DMS 273 (cell line): Measurements from ENCODE around the gene STAG3.

Experiments
- DNase-seq: peaks from one replicate; lab custom pipeline; 2025; ENCODE audit not compliant: unreplicated experiment; lab: John Stamatoyannopoulos, UW

Gene STAG3

DNA sequence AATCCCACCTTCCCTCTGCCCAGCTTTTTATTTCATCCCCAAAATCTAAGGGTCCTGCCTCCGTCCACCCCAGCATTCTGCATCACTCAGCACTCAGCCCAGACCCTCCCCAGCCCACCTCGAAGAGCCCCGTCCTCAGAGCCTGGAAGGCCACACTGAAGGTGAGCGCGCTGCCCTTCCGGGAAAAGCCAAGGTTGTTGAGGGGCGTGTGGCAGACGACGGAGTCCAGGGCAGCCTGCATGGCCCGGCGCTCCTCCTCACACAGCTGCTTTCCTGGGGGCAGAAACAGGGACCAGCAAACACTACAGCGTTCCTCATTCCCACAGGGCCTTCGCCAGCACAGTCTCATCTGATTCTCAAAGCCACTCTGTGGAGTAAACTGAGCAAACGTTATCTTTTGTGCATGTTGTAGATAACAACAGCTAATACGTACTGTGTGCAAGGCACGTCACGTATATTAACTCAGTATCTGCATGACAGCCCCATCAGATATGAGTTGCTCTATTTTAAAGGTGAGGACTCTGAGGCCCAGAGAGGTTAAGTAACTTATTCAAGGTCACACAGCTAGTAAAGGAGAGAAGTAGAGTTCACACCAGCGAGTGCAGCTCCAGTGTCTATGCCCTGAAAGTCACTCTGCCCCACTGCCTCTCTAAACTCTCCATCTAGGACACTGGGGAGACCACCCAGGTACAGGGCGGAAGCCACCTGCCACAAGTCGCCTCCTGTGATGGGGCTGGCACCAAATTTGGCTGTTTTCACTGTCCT is 22.0 kb upstream of the STAG3 start:
- no peak for DNase-seq

DNA sequence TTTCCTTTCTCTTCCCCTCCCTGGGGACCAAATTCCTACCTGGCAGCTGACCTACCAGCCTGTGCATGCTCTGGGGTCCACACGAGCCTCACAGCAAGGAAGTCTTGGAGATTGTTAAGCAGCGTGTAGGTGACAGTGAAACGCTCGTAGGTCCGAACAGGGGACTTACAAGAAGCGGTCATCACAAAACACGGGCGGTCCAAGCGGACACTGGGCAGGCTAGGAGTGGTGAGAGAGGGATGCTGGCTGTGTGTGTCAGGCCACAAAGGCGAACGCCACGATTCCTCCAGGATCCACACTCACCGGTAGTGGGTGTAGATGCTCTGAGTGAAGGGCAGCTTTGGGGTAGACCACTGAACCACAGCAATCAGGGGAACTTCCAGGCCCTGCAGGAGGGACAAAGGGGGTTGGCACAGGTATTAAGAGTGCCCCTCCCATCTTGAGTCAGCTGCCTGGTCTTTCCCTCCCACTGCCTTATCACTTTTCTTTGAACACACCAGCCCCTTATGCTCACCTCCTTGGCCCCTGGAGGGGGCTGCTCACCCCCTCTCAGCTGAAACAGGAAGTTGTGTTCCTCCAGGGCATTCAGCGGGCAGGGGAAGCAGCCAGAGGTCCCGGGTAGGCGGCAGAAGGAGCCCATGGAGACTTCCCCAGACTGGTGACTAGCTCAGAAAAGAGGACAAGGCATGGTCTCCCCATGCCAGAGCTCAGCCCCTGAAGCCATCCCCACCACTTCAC is 21.2 kb upstream of the STAG3 start:
- no peak for DNase-seq

DNA sequence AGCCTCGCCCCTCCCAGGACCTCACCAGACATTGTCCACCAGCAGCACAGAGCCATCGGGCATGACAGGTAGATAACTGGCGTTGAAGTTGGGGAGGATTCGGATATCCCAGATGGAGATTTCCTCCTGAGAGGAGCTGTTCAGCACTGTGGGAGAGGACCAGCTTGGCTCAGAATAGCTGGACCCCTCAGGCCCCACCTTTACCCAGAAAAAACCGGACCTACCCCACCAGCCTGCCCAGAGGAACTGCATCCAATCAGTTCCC is 20.7 kb upstream of the STAG3 start:
- DNase-seq = no peak

DNA sequence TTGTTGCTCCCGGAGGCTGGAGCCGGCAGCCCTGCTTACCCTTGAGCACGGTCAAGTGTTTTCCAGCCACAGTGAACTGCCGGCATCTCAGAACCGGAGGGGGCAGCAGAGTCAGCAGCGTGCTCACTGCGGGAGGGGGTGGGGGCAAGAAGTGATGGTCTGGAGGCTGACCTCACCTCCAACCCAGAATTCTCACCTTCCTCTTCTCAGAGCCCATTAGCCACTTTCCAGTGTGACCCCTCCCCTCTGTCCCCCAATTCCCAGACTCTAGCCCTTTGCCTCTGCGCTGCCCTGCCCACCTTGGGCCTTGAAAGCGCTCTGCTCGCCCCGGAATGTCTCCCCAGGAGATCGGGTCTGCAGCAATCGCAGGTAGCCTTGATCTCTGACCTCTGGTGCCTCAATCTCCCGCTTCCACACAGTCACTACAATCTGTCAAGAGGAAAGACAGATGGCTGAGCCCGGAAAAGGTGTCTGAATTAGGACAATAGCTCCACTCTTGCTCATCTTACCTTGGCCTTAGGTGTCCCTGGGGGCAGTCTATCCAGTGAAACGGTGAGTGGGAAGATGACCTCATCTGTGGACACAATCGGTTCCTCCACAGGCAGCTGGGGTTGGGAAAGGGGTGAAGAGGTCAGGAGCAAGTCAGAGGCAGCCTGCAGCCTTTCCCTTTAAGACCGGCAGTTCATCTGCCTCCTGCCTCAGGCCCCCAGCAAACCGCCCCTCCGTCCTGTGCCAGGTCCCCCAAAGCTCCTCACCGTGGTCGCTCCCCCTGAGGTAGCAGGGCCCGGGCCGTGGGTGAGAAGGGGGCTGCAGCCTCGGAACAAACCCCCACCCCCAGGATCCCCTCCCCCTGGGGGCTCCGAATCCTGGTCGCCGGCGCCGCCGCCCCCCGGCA is 20.1 kb upstream of the STAG3 start:
- DNase-seq = peak; percentile 61

DNA sequence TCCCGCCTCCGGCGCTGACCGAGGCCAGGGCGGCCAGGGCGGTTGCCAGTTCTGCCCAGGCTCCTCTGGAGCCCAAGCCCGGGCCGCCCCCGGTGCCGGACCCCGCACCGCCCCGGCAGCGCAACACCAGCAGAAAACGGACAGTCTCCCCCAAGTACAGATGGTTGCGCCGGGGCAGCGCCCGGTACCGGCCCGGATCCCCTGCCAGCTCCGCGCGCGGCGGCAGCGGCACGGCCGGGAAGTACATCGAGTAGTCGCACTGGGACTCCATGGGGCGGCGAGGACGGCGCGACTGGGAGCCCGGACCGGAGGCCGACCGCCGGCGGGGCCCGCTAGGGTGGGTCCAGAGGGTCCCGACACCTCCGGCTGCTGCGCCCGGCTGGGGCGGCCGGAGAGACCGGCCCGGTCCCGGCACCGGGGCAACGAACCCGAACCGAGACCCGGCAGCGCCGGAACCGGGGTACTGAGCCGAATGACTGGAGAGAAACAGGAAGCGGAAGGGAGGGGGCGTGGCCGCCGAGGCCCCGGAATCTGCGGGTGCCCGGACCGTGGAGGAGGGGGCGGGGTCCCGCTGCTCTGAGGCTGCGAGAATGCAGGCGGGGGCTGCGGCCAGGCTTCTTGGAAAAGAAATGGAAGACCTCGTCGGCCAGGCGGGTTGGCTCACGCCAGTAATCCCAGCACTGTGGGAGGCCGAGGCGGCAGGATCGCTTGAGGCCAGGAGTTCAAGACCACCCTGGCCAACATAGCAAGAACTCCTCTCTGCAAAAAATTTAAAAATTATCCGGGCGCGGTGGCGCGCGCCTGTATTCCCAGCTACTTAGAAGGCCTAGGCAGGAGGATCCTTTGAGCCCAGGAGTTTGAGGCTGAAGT is 19.3 kb upstream of the STAG3 start, which contains the start of gene TRAPPC14:
TSS of gene TRAPPC14 (minus strand) at position 495 of the 870 bp plus-strand sequence. CDS start at position 271, 224 bp downstream.
- peak; percentile 98 for DNase-seq

DNA sequence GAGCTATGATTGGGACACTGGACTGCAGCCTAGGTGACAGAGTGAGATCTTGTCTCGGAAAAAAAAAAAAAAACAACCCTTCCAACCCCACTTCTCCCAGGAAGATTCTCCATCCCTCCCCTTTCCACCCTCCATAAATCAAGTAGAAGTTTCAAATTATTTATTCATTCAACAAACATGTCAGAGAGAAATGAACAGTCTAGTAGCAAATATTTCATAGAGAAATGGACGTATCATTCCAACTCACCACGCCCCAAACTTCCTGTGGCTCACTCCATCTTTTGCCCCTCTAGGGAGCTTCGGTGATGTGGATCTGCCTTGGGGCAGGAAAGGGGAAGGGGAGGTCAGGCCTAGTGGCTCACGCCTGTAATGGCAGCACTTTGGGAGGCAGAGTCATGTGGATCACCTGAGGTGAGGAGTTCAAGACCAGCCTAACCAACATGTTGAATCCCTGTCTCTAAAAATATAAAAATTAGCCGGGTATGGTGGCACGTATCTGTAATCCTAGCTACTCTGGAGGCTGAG is 18.6 kb upstream of the STAG3 start:
- DNase-seq = no peak

DNA sequence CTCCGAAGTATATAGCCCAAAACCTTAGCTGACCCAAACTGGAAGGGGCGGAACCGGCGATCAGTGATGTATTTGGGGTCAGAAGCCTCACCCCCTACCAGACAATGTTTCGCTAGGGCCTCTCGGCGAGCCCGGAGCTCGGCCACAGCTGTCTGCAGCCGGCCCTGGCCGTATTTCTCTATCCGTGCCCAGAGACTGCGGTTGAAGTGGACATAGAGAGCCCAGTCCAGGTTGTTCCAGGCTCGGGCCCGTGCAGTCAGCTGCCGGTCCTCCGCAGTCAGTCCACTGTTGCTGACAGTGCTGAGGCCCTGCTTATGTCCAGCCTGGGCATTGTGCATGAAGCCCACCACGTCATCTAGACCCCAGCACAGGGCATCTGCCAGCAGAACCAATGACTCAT is 17.7 kb upstream of the STAG3 start:
- no peak for DNase-seq

DNA sequence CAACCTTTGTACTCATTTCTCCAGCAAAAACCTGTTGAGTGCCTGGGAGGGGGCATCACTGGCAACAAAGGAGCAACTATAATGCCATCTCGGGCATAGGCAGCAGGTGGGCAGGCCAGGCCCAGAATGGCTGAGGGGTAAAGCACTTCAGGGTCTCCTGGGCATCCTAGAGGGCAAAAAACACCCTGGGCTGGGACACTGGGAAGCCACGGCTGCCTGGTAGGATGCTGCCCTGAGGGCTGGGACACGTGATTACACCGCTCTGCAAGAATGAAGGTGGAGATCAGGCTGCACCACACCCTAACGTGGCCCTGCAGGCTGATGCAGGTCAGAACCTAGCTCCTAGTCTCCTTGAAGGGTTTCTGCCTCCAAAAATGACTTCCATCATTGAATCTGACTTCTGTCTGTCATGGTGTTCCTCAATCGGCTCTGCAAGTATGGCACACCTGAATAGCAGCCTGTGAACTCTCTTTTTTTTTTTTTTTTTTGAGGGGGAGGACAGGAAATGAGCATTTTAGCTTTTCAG is 14.6 kb upstream of the STAG3 start:
- no peak for DNase-seq

DNA sequence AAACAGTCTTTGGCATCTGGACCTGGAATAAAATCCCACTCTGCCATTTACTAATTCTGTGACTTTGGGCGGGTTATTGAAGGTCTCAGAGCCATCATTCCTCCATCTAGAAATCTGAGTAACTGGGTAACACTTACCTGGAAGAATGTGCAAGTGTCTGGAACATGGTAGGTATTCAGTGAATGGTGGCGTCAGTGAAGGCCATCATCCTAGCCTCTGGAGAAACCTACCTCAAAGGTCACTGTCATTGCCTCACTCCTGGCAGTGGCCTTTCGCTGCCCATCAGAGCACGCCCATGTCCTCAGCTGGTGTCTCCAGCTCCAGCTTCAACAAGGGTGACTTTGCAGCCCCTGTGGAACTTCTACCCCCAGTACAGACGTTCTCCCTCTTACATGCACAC is 13.8 kb upstream of the STAG3 start:
- no peak for DNase-seq

DNA sequence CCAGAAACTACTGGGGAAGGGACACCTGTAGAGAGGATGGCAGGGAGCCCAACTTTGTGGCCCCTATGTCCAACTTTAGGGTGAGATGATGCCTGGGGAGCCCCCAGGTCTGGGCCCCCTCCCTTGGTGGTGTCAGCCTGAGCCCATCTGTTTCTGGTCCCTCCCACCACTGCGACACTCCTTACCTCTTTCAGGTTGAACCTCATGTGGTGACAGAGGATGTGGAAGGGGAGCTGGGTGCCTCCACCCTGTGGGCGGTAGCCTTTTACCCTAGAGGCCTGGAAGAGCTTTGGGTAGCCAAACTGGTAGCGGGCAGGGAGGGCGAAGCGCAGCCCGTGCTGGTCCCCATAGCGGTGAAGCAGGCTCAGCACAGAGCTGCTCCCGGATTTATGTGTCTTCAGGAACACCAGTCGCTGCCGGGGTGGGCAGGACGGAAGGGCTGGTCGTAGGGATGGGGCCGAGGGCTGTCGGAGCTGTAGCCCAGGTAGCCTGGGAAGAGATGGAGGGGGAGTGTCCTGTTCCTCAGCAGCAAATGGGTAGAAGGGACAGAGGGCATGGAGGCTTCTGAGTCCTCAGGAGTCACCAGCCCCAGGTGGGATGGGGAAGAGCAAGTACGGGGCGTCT is 11.3 kb upstream of the STAG3 start:
- DNase-seq = no peak

DNA sequence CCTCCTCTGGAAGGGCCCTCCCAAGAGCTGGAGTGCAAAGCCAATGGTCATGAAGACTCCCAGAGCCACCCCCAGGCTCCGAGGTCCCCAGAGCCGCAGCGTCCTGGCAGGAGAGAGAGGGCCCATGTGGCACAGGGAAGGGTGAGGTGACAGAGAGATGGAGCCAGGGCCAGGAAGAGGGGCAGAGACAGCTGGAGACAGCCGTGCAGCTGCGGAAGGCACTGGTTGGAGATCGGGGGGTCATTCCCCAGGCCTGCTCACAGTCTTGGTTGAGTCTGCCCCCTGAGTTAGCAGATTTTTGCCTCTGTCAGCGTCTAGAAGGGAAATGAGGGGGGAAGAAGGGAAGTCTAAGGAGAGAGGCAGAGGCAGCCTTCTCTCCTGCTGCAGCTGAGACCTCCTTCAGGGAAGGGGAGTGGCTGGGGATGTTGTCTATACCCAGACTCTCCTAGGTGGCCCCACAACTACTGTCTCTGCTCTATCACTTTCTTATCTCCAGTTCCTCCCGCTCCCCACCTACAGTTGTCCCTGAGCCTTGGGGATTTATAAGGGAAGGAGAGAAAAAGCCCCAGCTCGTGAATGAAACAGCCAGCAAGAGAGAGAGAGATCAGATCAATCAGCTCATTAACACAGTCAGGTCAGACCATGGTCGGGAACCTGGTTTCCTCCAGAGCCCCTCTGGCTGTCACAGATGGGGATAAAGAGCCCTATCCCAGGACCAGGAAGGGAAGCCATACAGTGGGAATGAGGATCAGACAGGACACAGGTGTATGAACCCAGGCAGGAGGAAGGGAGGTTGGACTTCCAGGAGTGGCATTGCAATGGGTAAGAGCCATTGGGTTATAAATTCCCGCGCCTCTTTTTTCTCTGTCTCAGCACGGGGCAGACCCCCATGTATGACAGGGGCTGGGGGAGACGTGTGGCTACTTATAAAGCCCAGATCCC is 10.5 kb upstream of the STAG3 start:
- no peak for DNase-seq

DNA sequence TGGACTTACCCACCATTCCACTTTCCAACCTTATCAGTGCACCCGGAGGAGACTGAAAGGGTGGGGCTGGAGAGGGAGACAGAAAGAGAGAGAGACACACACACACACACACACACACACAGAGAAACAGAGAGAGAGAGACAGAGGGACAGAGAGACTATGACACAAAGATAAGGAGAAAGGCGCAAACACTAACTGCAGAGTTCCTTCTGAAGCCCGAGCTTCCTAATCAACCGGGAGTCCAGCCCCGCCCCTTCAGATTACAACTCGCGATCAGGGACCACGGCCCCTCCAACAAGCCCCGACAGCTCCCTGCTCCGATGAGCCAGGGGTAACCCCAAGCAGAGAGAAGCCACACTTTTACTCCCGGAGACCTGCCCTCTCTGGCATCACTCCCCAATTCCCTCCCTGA is 9.8 kb upstream of the STAG3 start:
- DNase-seq = peak; percentile 52

DNA sequence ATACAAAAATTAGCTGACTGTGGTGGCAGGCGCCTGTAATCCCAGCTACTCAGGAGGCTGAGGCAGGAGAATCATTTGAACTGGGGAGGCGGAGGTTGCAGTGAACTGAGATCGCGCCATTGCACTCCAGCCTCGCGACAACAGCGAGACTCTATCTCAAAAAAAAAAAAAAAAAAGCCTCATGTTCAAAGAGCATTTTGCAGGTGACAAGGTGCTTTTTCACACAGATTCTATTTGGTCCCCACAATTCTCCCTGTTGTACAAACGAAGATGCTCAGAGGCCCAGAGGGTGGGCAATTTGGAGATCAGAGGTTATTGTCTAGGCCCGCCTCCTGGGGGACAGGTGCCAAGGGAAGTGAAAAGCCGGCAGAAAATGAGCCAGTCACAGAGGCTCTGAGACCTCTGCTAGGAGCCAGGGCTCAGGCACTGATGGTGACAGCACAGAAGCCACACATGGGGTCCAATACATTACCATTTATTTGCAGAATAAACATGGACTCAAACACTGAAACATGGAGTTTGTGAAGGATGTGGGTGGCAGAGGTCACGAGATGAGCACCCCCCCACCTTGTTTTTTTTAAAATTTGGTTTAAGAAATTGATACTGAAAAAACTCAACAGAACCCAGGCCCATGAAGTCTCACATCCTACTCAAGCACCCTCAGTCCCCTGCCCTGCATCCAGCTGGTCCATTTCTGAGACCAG is 8.4 kb upstream of the STAG3 start:
- DNase-seq = no peak

DNA sequence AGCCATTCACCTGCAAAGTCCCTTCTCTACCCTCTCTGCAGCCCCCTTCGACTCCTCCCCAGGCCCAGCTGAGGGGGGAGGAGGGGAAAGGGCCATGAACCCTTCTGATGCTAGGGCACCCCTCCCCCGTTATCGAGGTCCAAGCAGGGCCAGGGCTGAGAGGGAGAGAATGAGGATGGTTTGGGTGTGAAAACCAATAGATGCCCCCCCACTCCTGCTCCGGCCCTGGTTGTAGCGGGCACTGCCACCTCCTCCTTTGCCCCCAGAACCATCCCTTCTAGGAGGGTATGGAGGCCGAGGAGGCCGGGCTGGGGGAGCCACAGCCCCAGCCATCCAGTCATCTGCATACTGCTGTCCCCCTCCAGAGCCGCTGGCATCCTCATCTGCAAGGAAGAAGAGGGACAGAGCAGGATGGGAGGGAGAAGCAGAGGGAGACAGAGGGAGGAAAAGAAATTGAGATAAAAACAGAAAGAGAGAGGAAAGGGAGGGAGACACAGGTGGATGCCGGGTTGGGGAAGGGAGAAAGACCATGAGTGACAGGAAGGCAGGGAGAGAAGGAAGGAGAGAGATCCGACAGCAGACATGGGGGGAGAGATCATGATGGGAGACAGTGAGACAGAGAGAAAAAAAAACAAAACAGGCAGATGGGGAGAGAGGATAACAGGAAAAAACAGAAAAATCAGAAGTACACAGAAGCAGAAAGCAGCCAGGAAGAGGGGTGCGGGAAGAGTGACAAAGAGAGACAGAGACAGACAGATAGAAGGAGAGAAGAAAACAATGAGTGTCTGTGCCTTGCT is 7.4 kb upstream of the STAG3 start:
- DNase-seq = no peak

DNA sequence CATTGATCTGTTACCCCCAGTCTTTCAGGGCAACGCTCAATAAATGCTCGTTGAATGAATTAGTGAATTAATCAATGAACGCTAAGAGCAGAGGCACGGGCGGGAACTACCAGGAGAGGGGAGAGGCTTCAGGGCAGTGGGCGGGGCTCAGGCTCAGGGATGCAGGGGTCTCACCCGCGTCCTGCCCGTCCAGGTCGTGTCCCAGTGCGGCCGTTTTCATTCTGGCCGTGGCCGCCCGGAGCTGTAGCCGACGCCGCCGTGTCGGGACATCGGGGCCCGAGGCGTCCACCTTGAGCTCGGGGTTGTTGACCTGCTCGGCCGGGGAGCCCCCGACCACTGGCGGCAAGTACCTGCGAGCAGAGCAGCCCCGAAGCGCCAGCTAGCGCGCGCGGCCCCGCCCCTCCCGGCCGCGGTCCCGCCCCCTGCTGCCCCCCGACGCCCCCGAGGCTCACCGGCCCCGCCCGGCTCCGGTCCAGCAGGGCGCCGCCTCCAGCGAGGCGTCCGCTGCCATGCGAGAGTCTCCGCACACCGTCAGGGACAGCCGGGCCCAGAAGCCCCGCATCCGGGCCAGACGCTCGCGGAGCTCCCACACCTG is 6.5 kb upstream of the STAG3 start:
- peak; percentile 59 for DNase-seq

DNA sequence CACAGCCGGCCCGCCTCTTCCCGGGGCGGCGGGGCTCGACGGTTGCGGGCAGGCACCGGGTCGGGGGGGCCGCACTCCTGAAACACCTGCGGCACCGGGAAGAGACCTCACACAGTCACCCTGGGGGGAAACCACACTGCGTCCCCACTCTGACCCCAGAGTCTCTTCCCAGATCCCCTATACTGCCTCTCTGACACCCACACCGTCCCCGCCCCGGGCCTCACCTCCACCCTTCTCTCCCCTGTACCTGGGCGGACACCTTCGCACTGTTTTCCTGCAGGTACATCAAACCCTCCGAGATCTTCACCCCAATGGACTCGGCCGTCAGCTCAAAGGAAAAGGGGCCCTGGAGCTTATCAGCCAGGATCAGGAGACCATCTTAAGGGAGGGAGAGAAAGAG is 5.9 kb upstream of the STAG3 start:
- DNase-seq = no peak
